SK-MEL-5 (cell line): Measurements from ENCODE around the gene SERBP1. TPM values are rescaled to one million over a fixed set of nuclear protein-coding genes. Genes with fewer than 3 reads are reported as not detected.
A peak's percentile ranks its signal among the peaks of the same experiment; 100 is the strongest.

ENCODE experiments used
- DNase-seq: peaks from one replicate; pipeline ENCODE4 v3.0.0-alpha.2; 2016; ENCODE audit warnings: low read depth, low spot score
- in situ Hi-C: cut with HindIII; loops from 2 replicates; pipeline ENCODE4 v1.10.0; 2016; ENCODE audit warnings: low sequenced_read_pairs, high pct_unique_total_duplicates, low pct_unique_long_range_greater_than_20kb
- small RNA-seq, 2 experiments: library from RNA; depleted of rRNA; stranded (forward); fragments of <200 nt; gene quantifications; one replicate each; pipeline ENCODE3, GENCODE V24; 2014
- total RNA-seq: library from RNA; depleted of rRNA; stranded (reverse); fragments of >200 nt; shearing (Covaris generic); gene quantifications from 2 replicates; pipeline ENCODE4 v1.2.3, GENCODE V29; 2014; rRNA removed

The SERBP1 gene
- total RNA-seq, 1 experiment from 2014 or later: 238 TPM

DNA sequence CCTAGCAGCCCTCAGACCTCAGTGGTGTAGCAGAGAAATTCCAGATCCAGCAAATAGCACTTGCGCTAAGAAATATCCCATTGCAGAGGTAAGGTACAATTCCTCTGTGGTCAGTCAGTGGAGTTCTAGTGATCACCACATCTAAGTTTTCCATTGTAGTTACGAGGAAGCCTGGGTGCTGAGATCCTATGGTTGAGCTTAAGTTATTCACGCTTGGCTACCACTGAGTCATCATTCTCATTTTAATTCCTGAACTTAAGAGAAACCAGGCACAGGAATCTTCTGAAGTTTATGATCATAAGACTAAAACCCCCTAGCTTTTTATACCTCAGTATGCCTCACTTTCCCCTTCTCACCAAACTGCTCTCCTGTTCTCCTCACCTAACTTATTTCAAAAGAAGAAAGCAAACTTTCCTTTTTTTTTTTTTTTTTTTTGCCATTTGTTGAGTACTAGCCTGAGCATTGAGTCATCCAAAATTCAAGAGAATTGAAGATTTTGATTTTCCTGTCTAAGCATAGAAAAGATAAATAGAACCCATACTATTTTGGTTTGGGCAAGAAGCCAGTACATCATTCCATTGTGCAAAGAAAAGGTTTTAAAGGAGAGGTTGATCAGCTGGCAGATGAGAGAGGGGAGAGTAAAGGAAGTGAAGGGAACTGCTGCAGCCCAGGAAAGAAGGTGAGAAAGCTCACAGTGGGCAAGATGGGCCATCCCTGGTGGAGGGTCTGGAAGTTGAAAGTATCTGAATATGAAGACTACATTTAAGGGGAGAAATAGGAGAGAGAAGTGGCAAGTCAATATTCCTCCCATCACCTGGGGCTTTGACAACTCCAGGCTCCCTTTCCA, 39.9 kb downstream of the SERBP1 start:
- in situ Hi-C loops: no loop called here
- no peak for DNase-seq

DNA sequence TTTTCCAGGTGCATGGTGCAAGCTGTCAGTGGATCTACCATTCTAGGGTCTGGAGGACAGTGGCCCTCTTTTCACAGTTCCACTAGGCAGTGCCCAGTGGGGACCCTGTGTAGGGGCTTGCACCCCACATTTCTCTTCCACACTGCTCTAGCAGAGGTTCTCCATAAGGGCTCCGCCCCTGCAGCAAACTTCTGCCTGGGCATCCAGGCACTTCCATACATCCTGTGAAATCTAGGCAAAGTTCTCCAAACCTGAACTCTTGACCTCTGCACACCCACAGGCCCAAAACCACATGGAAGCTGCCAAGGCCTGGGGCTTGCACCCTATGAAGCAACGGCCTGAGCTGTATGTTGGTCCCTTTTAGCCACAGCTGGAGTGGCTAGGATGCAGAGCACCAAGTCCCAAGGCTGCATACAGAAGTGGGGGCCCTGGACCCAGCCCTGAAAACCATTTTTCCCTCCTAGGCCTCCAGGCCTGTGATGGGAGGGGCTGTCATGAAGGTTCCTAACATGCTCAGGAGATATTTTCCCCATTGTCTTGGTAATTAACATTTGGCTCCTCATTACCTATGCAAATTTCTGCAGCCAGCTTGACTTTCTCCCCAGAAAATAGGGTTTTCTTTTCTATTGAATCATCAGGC, 46.1 kb downstream of the SERBP1 start:
- in situ Hi-C loops: no loop called here
- no peak for DNase-seq

DNA sequence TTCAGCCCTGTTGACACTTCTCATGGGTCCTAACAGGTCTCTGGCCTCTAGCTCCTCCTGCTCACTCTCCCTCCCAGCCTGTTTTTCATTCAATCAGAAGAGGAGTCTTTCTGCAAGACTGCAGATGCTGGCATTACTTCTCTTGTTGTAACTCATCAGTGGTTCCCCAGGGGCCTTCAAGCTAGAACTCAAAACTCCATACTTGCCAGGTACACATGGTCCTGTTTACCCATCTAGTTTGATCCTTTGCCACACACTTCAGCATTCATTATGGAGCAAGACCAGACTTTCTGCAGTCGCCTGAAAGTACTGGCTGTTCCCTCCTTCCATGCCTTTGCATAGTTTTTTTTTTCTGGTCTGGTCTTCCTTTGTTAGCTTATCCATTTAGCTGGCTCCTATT, 47.9 kb downstream of the SERBP1 start:
- no peak for DNase-seq
- in situ Hi-C loops: no loop called here

DNA sequence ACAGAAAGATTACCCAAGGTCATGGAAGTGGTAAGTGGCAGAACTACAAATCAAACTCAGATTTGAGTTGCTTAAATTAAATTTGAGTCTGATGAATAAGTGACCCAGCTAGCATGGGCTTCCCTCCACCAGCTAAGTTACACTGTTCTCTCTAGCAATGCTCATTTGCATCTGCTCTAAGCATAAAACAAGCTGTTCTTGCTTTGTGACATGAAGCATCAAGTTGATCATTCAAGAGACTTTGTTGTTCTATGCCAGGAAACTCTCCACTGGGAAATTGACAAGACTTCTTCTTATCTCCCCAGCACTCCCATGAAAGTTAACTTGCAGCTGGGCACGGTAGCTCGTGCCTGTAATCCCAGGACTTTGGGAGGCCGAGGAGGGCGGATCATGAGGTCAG, 49.0 kb downstream of the SERBP1 start:
- no peak for DNase-seq
- in situ Hi-C loops: no loop called here

DNA sequence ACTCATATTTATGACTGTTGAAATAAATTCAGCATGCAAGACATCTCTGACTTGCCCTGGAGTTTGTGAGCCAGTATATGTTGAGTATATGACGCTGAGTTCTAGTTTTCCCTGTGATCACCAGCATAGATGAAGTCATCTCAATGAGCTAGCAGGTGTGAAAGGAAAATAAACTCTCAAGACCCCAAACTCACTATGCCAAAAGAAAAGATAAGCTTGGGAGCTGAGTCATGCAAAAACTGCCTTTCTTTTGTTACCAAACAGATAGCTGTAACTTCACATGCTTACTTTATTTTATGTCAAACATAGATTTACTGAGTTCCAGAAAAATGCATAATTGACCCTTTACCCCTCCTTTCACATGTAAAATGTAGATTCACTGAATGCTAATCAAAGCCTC, 52.9 kb downstream of the SERBP1 start:
- no peak for DNase-seq
- in situ Hi-C loops: no loop called here

DNA sequence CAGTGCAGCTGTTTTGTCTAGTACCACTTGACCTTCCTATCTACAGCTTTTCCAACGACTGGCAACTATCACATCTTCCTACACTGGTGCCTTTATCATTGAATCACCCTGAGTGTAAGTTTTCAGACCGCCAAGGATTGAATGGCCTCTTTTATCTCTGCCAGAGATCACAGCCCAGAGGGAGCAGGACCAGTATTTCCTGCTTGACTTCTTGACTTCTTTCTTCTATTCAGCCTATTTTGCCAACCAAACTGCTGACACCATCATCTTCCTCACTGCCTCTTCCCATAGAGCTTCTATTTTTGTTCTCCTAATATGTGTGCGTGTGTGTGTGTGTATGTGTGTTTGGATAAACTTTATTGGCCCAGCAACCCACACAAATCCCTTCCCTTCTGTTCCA, 53.8 kb downstream of the SERBP1 start:
- DNase-seq: peak; percentile 88
- in situ Hi-C loops: no loop called here

DNA sequence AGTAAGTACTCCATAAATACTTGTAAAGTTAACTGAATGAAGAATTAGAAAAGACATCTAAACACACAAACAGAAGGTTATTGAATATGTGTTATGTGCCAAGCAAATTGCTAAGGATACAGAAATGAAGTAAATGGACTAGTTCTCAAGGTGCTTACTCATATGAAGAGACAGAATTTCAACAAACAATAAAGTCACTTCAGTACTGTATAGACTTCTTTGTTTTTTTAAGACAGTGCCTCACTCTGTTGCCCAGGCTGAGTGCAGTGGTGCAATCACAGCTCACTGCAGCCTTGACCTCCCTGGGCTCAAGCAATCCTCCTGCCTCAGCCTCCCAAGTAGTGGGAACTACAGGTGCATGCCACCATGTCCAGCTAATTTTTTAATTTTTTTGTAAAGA, 57.3 kb downstream of the SERBP1 start:
- DNase-seq: peak; percentile 14
- in situ Hi-C loops: no loop called here

DNA sequence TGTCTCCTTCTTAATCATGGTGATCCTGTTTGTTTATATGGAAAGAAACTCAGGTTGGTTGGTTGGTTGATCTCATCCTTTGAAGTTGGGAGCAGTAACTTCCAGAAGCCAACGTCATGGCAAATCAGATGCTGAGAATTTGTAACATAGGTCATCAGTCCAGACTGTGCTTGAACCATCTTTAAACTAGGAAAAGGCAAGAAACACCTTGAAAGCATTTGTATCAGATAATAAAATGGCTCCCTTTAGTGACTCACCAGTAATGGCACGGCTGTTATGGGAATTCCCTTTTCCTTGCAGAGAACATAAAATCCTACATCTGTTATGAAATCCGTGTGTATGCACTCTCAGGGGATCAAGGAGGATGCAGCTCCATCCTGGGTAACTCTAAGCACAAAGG, 58.1 kb downstream of the SERBP1 start:
- no peak for DNase-seq
- in situ Hi-C loops: no loop called here

DNA sequence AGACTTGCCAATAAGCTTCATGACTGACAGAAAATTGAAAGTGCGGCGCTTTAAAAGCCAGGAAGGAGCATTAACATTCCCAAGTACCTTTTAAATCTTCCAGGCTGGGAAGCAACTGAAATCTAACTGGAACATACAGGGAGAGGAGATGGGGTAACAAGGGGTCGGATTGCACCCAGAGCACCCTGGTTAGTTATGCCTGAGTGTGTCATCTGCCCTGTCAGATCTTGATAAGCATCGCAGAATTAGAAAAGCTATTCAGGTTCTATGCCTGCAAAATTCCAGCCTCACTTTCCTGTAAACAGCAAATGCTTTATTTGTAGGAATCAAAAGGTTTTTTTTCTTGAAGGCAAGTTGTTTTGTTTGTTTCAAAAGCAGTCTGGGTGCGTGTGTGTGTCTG, 58.5 kb downstream of the SERBP1 start:
- in situ Hi-C loops: no loop called here
- DNase-seq: no peak

DNA sequence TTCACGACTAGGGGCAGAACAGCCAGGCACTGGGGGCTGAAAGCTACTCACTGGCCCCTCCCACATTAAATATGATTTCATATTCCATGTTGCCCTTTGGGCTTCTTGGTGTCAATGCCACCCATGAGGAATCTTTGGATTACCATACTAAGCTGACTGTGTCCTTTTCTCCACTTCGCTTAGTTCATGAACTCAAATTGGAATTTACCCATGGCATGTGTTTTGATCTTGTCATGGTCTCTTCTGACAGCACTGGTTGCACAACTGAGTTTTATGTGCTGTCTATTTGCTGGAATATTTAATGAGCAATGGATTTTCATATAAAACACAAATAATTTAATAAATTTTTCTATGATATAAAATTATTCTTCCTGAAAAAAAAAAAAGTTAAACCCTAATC, 59.2 kb downstream of the SERBP1 start:
- in situ Hi-C loops: no loop called here
- no peak for DNase-seq

DNA sequence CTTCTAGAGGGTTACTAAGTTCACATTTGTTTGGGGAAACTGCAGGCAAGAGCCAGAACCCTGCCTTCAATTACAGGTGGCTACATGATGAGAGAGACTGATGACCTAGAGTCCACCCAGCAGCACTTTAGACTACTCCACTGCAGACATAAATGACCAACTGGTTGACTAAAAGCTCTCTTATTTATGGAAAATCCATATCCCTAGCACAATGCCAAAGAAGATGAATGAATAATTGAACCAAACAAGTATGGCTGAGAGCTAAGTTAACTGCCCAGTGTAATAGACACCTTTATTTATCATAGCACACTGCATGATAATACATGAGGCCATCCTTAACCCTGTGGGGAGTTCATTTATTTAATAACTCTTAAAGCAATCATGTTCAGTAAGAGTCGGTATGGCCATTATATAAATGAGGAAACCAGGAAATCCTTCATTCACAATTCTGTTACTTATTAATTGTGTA, 62.1 kb downstream of the SERBP1 start:
- no peak for DNase-seq
- in situ Hi-C loops: no loop called here

DNA sequence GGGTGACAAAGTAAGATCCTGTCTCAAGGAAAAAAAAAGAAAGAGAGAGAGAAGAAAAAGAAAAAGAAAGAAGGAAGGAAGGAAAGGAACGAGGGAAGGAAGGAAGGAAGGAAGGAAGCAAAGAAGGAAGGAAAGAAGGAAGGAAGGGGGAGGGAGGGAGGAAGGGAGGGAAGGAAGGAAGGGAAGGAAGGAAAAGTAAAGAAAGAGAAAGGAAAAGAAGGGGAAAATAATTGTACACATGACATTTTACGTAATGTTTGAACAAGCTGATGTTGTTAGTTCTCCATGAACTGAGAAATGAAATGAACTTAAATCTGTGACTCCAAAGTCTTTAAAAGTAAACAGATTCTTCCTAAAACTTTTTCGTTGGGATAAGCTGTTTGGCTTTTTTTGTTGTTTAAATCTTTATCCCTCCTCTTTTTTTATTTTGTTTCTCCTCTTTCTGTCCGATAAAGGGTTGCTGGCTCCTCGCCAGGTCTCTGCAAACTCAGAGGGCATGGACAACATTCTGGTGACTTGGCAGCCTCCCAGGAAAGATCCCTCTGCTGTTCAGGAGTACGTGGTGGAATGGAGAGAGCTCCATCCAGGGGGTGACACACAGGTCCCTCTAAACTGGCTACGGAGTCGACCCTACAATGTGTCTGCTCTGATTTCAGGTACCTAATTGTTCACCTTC, 62.7 kb downstream of the SERBP1 start:
- DNase-seq: peak; percentile 51
- in situ Hi-C loops: no loop called here

DNA sequence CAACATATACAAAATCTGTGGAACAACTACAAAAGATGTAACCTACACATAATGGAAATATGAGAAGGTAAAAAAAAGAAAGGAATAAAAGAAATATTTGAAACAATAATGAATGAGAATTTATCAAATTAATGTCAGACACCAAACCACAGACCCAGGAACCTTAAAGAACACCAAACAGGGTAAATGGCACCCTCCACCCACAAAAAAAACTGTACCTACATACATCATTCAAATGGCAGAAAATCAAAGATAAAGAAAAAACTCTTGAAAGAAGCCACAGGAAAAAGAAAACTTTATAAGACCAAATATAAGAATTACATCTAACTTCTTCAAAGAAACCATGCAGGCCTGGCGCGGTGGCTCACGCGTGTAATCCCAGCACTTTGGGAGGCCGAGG, 68.6 kb downstream of the SERBP1 start:
- in situ Hi-C loops: no loop called here
- no peak for DNase-seq

DNA sequence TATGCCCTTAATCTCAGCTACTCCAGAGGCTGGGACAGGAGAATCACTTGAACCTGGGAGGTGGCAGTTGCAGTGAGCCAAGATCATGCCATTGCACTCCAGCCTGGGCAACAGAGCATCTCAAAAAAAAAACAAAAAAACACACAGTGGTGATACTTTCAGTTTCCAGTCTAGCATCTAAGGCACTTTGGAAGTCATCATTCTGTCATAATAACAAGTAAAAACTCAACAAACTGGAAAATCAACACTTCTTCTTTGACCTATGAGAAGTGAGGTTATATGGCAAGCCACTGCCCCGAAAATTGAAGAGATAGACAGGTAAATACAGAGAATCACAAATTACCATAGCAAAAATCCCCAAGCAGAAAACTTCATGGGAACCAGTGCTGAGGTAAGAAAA, 70.6 kb downstream of the SERBP1 start:
- no peak for DNase-seq
- in situ Hi-C loops: no loop called here

Small RNAs within 50 kb of the gene (small RNA-seq; reads per million reads assigned to genes)
- gene RNU6-387P: 0 to 0.10 reads per million in 2 experiments

Other genes starting within 250 kb of the SERBP1 start
- 28.6 and 29.8 TPM in 2 replicates for gene IL12RB2, start 122.5 kb downstream of the SERBP1 start, total RNA-seq